Suprapubic skin (tissue), 3 donors: ENCODE results near the gene SETBP1.

ENCODE experiments used
- EP300 ChIP-seq: sonication (generic); formaldehyde crosslinking; IDR thresholded peaks from one replicate; pipeline ENCODE4 v1.6.1; 2017; ENCODE audit warnings: antibody characterized with exemption
- POLR2A ChIP-seq, 2 donors: fragments of 450-650 bp; IDR thresholded peaks; one replicate each; pipeline ENCODE4 v1.6.1; 2017; ENCODE audit warnings: antibody characterized with exemption in 2 of 2, mild to moderate bottlenecking in 2 of 2, moderate library complexity in 2 of 2
- TF ChIP-seq, protein P1 (sequence below), 2 donors: fragments of 200-600 bp in 1 of 2; fragments of 450-650 bp in 1 of 2; sonication (generic) in 1 of 2; IDR thresholded peaks; one replicate each; pipeline ENCODE4 v1.5.1; 2016 to 2019; ENCODE audit warnings: antibody characterized with exemption in 2 of 2, mild to moderate bottlenecking in 1 of 2, moderate library complexity in 1 of 2

DNA sequence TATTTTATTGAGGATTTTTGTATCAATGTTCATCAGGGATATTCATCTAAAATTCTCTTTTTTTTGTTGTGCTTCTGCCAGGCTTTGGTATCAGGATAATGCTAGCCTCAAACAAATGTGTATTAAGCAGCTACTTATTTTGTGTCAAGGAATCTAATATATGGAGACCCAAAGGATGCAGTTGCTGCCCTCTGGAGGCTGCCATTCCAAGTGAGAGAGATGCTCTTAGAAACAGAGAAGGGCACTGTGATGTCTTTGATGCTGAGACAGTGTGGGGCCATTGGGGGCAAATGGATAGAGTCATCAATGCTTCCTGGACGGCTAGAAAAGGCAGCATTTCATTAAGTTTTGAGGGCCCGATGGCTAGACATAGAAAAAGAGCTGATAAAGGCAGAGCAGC, 292.6 kb downstream of the SETBP1 start:
- TF ChIP-seq, protein P1, sequence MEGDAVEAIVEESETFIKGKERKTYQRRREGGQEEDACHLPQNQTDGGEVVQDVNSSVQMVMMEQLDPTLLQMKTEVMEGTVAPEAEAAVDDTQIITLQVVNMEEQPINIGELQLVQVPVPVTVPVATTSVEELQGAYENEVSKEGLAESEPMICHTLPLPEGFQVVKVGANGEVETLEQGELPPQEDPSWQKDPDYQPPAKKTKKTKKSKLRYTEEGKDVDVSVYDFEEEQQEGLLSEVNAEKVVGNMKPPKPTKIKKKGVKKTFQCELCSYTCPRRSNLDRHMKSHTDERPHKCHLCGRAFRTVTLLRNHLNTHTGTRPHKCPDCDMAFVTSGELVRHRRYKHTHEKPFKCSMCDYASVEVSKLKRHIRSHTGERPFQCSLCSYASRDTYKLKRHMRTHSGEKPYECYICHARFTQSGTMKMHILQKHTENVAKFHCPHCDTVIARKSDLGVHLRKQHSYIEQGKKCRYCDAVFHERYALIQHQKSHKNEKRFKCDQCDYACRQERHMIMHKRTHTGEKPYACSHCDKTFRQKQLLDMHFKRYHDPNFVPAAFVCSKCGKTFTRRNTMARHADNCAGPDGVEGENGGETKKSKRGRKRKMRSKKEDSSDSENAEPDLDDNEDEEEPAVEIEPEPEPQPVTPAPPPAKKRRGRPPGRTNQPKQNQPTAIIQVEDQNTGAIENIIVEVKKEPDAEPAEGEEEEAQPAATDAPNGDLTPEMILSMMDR (IDR thresholded peaks at IDR 0.05) = no peak
- TF ChIP-seq POLR2A (IDR thresholded peaks at IDR 0.05) (no peak), EP300 (no peak)
